ENCODE data around the gene BICRAL.
A peak's percentile ranks its signal among the peaks of the same experiment; 100 is the strongest.
"Not testable (repeated sequence)": the region's sequence is repeated elsewhere in the genome, so short reads cannot be mapped to it uniquely, and the experiment has no call there.

BICRAL gene, protein sequence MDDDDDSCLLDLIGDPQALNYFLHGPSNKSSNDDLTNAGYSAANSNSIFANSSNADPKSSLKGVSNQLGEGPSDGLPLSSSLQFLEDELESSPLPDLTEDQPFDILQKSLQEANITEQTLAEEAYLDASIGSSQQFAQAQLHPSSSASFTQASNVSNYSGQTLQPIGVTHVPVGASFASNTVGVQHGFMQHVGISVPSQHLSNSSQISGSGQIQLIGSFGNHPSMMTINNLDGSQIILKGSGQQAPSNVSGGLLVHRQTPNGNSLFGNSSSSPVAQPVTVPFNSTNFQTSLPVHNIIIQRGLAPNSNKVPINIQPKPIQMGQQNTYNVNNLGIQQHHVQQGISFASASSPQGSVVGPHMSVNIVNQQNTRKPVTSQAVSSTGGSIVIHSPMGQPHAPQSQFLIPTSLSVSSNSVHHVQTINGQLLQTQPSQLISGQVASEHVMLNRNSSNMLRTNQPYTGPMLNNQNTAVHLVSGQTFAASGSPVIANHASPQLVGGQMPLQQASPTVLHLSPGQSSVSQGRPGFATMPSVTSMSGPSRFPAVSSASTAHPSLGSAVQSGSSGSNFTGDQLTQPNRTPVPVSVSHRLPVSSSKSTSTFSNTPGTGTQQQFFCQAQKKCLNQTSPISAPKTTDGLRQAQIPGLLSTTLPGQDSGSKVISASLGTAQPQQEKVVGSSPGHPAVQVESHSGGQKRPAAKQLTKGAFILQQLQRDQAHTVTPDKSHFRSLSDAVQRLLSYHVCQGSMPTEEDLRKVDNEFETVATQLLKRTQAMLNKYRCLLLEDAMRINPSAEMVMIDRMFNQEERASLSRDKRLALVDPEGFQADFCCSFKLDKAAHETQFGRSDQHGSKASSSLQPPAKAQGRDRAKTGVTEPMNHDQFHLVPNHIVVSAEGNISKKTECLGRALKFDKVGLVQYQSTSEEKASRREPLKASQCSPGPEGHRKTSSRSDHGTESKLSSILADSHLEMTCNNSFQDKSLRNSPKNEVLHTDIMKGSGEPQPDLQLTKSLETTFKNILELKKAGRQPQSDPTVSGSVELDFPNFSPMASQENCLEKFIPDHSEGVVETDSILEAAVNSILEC

DNA sequence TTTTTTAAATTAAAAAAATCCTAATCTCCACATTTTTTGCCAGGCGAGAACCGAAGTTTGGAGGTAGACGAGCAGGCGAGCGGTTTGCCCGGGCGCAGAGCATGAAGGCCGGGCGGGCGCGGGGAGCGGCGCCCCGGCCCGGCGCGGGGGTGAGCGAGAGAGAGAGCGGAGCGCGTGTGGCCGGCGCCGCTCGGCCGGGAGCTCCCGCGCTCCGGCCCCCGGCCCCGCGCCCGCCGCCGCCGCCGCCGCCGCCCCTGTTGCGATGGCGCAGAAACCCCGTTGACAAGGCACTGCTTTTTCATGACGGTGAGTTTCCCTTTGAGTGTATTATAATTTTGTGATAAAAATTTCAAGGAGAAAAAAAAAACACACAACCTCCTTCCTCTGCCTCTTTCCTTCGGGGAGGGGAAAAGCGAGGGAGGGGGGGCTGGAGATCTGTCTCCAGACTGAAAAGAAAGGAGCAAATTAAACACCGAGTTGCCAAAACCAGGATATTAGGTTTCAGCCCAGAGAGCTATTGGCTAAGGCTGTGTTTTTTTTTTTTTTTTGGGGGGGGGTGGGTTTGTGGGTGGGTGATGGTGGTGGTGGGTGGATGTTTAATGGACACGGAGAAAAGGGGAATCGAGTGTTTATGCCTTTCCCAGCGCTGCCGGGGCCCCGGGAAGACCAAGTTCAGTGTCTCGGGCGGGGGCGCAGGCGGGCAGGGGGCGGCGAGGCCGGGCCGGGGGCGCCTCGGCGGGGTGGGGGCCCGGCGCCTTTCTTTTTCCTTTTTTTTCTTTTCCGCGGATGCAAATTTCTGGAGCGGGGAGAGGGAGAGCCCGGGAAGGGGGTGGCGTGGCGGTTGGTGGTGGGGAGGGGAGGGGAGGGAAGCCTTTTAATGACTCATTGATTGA is at the start of gene BICRAL:
TSS of gene BICRAL (plus strand) at position 257 of the 893 bp plus-strand sequence. CDS start 39,971 bp downstream, outside the sequence.
- DNase-seq (ENCODE audit: low read depth, low spot score), result peak; percentile 89

DNA sequence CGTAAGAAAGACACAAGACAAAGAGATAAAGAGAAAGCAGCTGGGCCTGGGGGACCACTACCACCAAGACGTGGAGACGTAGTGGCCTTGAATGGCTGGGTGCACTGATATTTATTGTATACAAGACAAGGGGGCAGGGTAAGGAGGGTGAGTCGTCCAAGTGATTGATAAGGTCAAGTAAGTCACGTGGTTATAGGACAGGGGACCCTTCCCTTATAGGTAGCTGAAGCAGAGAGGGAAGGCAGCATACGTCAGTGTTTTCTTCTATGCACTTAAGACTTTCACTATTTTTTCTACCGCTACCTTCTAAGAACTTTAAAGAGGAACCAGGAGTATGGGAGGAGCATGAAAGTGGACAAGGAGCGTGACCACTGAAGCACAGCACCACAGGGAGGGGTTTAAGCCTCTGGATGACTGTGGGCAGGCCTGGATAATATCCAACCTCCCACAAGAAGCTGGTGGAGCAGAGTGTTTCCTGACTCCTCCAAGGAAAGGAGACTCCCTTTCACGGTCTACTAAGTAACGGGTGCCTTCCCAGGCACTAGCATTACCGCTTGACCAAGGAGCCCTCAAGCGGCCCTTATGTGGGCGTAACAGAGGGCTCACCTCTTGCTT is 47.9 kb upstream of the BICRAL start:
- not testable (repeated sequence) for DNase-seq (ENCODE audit: low read depth, low spot score)

DNA sequence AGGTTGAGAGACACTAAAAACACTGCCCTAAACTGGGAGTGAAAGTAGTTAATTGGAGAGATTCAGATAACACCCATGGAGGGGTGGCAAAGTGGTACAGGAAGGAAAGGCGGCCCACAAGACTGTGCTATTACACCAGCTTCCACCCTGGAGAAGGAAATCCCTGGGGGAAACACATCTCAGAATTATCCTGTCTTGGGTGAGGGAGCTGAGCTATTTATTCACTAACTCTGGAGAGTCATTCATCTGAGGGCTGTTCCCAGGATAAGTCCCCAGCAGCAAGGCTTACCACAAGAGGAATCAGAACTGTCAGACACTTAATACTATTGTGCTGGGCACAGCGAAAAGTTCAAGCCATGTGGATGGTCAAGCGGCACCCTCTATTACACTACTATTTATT is 45.9 kb upstream of the BICRAL start:
- no peak for DNase-seq (ENCODE audit: low read depth, low spot score)

DNA sequence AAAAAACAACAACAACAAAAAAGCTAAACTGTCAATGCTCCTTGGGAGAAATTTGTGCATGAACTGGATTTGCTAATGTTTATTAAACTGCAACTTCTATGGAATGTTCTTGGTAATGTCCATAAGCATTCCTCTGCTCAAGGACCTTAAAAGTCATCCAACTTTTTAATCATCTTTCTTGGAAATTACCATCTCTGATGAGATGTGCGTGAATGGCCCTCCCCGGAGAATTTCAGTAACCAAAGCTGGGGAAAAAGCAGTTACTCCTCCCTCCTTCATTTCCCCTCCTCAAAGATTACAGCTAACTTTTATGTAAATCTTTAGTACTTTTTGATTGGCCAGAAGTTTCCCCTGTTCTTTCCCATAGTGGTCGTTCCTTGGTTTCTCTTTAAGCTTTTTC is 41.1 kb upstream of the BICRAL start:
- DNase-seq (ENCODE audit: low read depth, low spot score), result no peak

DNA sequence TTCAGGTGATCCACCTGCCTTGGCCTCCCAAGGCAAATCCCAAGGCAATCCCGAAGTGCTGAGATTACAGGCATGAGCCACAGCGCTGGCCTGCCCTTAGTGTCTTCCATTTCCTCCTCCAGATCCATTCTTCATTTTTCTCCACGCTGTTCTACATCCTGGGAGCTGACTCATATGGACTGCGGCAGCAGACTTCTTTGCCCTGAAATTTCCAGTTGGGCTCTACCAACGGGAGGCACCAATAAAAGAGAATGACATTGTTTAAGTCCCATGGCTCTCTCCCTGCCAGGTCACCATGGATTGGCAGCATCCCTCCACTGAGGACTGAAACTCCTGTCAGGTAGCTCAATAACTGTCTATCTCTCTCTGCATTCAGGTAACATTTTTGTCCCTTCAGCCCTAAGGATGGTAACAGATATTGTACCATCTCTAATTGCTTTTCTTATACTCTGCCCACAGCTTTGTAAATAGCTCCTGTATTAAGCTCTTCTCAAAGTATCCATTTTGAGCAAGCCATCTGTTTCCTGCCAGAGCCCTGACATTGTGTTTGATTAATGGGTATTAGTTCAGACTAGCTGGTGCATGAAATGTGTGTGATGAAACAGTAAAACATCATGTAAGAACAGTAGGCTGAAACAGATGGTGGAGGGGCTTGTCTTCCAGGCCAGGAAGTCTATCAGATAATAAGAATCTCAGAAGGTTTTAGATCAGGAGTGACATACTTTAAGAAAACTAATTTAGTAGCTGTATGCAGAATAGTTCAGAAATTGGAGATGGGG is 39.5 kb upstream of the BICRAL start:
- DNase-seq (ENCODE audit: low read depth, low spot score), result peak; percentile 42

DNA sequence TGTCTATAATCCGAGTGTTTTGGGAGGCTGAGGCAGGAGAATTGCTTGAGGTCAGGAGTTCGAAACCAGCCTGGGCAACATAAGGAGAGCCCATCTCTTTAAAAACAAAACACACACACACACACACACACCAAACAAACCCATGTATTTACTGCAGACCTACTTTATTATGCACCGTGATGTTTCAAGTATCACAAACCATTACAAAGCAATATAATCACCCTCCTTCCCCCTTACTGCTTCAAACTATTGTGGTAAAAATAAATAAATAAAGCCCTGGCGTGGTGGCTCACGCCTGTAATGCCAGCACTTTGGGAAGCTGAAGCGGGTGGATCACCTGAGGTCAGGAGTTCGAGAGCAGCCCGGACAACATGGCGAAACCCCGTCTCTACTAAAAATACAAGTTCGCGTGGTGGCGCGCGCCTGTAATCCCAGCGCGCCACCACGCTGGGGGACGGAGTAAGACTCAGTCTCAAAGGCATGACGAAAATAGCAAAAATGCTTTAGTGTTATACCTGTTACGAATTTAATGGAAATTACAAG is 37.4 kb upstream of the BICRAL start:
- DNase-seq (ENCODE audit: low read depth, low spot score), result no peak

DNA sequence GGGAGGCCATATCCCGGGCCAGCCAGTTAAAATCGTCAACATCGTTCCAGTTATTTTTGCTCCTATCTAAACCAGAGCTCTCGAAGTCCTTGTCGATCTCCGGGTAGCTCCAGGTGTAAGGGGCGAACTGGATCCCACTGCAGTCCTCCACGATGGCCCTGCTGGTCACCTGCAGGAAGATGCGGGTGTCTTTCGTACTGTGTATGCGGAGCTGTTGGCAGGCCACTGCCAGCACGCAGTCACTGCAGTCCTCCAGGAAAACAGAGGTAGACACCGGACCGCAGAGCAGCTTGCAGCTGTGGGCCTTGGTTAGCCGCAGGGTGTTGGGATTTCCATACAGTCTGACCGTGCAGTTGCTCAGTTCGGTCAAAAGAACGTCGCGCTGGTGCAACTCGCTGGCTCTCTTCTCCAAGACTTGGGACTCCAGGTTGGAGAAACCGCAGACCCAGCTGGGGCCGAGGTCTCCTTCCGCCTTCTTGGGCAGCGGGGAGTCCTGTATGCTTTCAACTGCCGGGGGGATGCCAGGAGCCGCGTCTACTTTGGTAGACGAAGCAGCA is 36.7 kb upstream of the BICRAL start:
- peak; percentile 66 for DNase-seq (ENCODE audit: low read depth, low spot score)

DNA sequence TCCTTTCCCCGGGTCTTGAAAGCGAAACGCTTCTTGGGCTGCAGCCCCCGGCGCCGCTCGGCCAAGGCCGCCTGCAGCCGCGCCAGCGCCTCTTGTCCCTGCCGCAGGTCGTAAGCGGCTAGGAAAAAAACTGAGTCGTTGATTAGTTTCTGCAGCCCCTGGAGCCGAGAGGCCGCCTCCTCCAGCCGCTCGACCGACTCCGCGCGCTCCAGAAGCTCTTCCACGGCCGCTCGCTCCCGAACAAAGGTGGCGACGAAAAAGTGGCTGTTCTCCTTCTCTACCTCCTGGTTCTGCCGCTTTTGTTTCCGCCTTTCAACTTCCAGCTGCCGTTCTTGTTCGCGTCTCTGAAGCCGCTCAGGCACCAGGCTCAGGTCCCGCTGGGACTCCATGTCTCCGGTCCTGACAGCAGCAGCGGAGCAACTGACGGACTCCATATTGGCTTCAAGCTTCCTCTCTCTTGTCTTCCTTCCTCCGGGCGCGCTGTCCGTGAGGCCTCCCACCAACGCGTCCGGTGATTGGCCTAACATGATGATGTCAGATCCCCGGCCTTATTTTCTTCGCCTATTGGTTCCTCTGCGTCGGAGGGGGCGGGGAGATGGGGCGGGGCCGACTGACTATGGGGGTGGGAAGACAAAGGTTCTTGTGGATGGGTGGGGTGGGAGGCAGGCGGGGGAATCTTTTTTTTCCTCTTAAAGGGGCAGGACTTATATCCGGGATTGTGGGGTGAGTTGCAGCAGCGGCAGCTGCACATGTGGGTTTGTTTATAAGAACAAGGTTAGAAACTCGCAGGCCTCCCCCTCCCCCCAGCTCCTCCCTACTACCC is 36.0 kb upstream of the BICRAL start, which contains the start of gene TBCC:
TSS of gene TBCC (minus strand) at position 464 of the 823 bp plus-strand sequence. CDS start at position 434, 30 bp downstream.
- peak; percentile 98 for DNase-seq (ENCODE audit: low read depth, low spot score)

DNA sequence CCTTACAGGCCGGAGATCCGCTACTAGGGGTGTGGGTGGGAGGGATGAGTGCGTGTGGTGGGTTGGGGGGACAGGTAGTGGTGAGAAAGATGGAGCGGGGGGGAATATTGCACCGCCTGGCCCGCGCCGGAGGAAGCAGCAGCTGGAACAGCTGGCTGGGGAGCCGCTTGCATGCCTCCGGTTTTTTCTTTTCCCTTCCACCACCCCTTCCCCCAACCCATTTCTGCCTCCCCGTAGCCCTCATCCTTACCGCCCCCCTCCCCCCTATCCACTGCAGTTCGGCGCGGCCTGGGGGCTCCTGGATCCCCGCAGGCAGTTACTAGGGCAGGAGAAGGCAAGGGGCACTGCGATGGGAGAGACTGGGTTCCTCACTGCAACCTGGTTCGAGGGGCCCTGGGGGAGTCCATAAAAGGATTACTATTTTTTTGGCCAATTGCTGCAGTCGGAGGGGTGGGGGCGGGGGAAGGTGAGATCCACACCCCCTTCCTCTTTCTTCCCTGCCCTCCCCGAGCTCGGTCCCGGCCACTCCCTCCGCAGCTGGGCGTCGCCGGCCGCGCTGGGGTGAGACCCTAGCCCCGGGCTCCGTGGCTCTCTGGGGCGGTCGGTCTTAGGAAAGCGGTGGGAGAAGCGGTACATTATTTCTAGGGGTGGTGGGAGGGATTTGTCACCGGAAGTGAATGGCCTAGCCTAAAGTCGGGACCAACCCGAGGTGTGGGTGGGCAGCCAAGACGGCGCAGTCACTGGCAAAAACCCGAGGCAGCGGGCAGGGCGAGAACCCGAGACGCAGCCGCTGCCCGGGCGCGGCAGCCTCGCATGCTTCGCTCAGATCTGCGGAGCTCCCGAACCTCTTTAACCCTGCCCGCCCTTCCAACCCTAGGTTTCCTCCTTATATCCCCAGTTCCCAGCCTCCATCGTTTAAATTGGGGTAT is 35.1 kb upstream of the BICRAL start:
- DNase-seq (ENCODE audit: low read depth, low spot score), result peak; percentile 95

DNA sequence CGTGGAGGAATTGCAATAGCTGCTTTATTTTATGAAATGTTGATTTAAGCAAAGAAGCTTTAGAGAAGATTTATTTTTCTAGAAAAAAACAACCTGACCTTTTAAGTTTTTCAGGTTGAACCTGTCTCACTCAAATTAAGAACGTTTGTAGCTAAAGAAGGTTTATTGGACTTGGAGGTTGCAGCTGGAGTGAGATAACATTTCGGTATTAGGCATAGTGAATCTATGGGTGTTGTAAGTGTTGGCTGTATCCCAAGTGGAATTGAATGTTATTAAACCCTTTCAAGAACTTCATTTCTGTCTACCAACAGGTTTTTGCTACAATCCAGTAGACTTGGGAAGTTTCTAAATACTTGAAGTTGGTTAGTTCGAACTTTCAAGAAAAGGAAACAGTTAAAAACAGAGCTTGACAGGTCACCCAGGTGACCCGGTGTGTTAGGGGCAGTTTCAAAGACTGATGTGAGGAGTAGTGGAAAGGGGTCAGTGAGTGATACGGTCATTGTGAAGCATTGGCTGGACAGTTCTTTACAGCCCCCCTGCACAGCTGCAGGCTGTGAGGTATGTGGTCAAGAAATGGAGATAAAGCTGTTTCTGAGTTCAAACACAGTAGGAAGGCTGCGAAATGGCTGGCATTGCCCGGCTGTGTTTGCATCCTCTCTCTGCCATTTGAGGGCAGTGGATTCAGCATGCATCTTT is 33.5 kb upstream of the BICRAL start:
- DNase-seq (ENCODE audit: low read depth, low spot score), result no peak

DNA sequence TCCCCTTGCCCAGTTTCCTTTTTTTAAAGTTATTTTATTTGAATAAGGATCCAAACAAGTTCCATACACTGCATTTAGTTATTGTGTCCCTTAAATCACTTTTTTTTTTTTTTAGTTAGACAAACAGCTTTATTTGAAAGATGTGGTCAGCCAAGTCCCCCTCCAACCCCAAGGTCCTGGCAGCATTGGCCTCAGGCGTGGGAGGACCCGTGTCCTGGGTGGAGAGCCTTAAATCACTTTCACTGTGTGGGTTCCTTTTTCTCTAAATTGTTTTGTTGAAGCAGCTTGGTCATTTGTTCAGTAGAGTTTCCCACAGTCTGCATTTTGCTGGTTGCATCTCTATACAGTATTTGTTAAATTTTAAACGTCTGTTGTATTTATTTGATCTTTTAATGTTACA is 30.8 kb upstream of the BICRAL start:
- no peak for DNase-seq (ENCODE audit: low read depth, low spot score)

DNA sequence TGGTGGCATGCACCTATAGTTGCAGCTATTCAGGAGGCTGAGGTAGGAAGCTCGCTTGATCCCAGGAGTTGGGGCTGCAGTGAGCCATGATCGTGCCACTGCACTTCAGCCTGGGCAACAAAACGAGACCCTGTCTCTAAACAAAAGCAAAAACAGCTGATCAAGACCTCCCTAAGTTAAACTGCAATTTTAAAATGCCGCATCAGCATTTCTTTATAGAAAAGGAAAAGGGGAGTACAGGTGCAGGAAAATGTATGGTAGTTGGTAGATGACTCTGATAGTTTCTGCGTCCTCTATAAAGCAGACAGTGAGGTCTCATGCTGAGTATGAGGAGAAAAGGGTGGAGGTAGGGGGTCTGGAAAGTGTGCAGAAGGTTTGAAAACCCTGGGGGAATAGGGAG is 27.1 kb upstream of the BICRAL start:
- no peak for DNase-seq (ENCODE audit: low read depth, low spot score)

DNA sequence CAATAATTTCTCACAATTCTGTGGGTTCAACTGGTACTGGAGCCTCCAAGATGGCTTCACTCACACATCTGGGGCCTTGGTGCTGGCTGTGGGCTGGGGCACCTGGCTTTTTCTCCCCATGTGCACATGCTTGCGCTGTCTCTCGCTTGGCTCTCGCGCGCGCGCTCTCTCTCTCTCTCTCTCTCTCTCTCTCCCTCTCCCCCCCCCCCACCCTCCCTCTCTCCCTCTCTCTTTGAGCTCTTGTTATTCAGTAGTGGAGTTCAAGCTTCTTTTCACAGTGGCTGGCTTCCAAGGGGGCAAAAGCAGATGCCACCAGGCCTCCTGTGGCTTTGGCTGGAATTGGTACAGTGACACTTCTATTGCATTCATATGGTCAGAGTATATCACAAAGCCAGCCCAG is 25.1 kb upstream of the BICRAL start:
- no peak for DNase-seq (ENCODE audit: low read depth, low spot score)

DNA sequence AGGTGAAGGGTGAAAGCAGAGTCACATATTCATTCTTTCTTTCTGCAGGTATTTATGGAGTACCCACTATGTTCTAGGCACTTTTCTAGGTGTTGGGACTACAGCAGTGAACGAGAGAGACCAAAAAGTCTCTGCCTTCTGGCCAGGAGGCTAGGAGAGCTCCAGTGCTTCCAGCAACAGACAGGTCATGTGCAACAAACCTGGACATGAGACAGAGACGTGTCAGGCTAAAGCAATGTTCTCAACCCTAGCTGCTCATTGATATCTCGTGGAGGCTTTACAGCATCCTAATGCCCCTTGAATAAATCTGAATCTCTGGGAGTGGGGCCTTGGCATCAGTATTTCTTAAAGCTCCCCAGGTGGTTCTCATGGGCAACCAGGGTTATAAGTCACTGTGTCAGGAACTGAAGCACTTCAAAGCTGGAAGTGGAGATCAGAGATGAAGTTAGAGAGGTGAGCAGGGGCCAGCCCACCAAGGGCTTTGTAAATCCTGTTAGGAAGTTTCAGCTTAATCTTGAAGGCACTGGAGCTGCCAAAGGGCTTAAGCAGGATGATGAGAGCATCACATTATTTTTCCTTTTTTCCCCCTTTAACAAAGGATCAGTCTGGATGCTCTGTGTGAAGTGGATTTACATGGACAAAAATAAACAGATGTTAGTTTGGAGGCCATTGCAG is 23.0 kb upstream of the BICRAL start:
- no peak for DNase-seq (ENCODE audit: low read depth, low spot score)

DNA sequence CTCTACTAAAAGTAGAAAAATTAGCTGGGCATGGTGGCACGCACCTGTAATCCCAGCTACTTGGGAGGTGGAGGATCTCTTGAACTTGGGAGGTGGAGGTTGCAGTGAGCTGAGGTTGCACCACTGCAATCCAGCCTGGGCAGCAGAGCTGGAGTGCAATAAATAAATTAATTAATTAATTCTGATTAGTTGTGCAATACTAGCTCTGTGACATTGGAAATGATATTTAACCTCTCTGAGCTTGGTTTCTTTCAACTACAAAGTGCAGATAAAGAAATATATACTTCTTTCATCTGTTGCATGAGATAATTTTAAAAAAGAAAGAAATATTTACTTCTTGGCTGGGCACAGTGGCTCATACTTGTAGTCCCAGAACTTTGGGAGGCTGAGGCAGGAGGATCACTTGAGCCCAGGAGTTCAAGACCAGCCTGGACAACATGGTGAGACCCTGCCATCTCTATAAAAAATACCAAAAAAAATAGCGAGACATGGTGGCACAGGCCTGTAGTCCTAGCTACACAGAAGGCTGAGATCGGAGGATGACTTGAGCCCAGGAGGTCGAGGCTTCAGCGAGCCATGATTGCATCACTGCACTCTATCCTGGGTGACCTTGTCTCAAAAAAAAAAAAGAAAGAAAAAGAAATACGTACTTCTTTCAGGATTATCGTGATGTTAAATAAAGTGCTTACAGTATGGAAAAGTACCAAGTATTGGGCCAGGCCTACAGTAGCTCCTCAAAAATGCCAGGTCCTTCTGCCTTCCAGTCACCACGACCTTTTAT is 20.4 kb upstream of the BICRAL start:
- no peak for DNase-seq (ENCODE audit: low read depth, low spot score)
